Keratinocyte (primary cell): ENCODE measurements around the gene FREM2.

ENCODE experiments used
- EZH2 ChIP-seq: IDR thresholded peaks from one replicate; pipeline ENCODE4 v1.6.1; 2012; ENCODE audit warnings: inconsistent platforms, mild to moderate bottlenecking, low read length, moderate library complexity
- TF ChIP-seq, protein P1 (sequence below), 3 experiments: IDR thresholded peaks in 1 of 3; conservative IDR thresholded peaks in 1 of 3; optimal IDR thresholded peaks in 1 of 3; 2 replicates in 2 of 3; 3 replicates in 1 of 3; pipeline versions ENCODE3 to v1.5.1; 2011; ENCODE audit warnings: low read length in 3 of 3, mild to moderate bottlenecking in 3 of 3, moderate library complexity in 2 of 3, control low read depth in 1 of 3, inconsistent platforms in 1 of 3; ENCODE audit not compliant: insufficient read depth in 2 of 3; ENCODE audit errors: extremely low read depth in 1 of 3

GRCh38 chr13:38769526-38769925, 82.6 kb downstream of the FREM2 start:
- TF ChIP-seq, protein P1, sequence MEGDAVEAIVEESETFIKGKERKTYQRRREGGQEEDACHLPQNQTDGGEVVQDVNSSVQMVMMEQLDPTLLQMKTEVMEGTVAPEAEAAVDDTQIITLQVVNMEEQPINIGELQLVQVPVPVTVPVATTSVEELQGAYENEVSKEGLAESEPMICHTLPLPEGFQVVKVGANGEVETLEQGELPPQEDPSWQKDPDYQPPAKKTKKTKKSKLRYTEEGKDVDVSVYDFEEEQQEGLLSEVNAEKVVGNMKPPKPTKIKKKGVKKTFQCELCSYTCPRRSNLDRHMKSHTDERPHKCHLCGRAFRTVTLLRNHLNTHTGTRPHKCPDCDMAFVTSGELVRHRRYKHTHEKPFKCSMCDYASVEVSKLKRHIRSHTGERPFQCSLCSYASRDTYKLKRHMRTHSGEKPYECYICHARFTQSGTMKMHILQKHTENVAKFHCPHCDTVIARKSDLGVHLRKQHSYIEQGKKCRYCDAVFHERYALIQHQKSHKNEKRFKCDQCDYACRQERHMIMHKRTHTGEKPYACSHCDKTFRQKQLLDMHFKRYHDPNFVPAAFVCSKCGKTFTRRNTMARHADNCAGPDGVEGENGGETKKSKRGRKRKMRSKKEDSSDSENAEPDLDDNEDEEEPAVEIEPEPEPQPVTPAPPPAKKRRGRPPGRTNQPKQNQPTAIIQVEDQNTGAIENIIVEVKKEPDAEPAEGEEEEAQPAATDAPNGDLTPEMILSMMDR (optimal IDR thresholded peaks at IDR 0.05 in 1 of 3, IDR thresholded peaks at IDR 0.05 in 1 of 3, conservative IDR thresholded peaks at IDR 0.05 in 1 of 3; ENCODE audit: extremely low read depth in 1 of 3, insufficient read depth in 2 of 3, low read length in 3 of 3) = no peak
- no peak for TF ChIP-seq EZH2
